ENCODE data around the gene EPHA7. TPM values are rescaled to one million over a fixed set of nuclear protein-coding genes. Genes with fewer than 3 reads are reported as not detected.

The EPHA7 gene
- total RNA-seq, 1 donor from 2014 or later = 55.4 TPM

- no peak for TF ChIP-seq CTCF (IDR thresholded peaks at IDR 0.05)
- Mint-ChIP-seq H3K27ac (ENCODE audit: unreplicated experiment) (no peak overlapping the region), H3K9me3 (ENCODE audit: low read depth) (no peaks in the 10 kb centered on the region), H3K27me3 (ENCODE audit: low read depth) (no peaks in the 10 kb centered on the region), H3K36me3 (ENCODE audit: low read depth) (peaks cover 2% of the 10 kb centered on the region), H3K4me1 (ENCODE audit: low read depth) (peaks cover 6% of the 10 kb centered on the region), H3K4me3 (ENCODE audit: unreplicated experiment) (no peak overlapping the region)
- DNase-seq (ENCODE audit: low spot score) = no peak
Observed at GRCh38 chr6:93272896-93273295, 146.5 kb downstream of the EPHA7 start.

GRCh38 chr6:93272211-93272610, 147.1 kb downstream of the EPHA7 start:
- no peaks in the 10 kb centered on the region for H3K27me3 Mint-ChIP-seq (ENCODE audit: low read depth)
- no peak for DNase-seq (ENCODE audit: low spot score)
- H3K9me3 Mint-ChIP-seq (ENCODE audit: low read depth) = no peaks in the 10 kb centered on the region
- no peak for TF ChIP-seq CTCF (IDR thresholded peaks at IDR 0.05)
- H3K36me3 Mint-ChIP-seq (ENCODE audit: low read depth) = peaks cover 2% of the 10 kb centered on the region
- no peak overlapping the region for H3K27ac Mint-ChIP-seq (ENCODE audit: unreplicated experiment)
- H3K4me3 Mint-ChIP-seq (ENCODE audit: unreplicated experiment) = no peak overlapping the region
- H3K4me1 Mint-ChIP-seq (ENCODE audit: low read depth) = peaks cover 5% of the 10 kb centered on the region

GRCh38 chr6:93266116-93266817, 153.1 kb downstream of the EPHA7 start:
- DNase-seq (ENCODE audit: low spot score) = no peak
- no peaks in the 10 kb centered on the region for H3K27me3 Mint-ChIP-seq (ENCODE audit: low read depth)
- peaks cover 10% of the 10 kb centered on the region for H3K4me1 Mint-ChIP-seq (ENCODE audit: low read depth)
- H3K36me3 Mint-ChIP-seq (ENCODE audit: low read depth) = no peaks in the 10 kb centered on the region
- H3K27ac Mint-ChIP-seq (ENCODE audit: unreplicated experiment) = no peak overlapping the region
- H3K4me3 Mint-ChIP-seq (ENCODE audit: unreplicated experiment) = no peak overlapping the region
- no peaks in the 10 kb centered on the region for H3K9me3 Mint-ChIP-seq (ENCODE audit: low read depth)
- TF ChIP-seq CTCF (IDR thresholded peaks at IDR 0.05) = no peak

- Mint-ChIP-seq H3K27me3 (ENCODE audit: low read depth) (no peaks in the 10 kb centered on the region), H3K36me3 (ENCODE audit: low read depth) (peaks cover 8% of the 10 kb centered on the region), H3K4me1 (ENCODE audit: low read depth) (peaks cover 2% of the 10 kb centered on the region), H3K9me3 (ENCODE audit: low read depth) (no peaks in the 10 kb centered on the region), H3K4me3 (ENCODE audit: unreplicated experiment) (no peak overlapping the region), H3K27ac (ENCODE audit: unreplicated experiment) (peak overlapping the region; percentile 62)
- no peak for TF ChIP-seq CTCF (IDR thresholded peaks at IDR 0.05)
- no peak for DNase-seq (ENCODE audit: low spot score)
Observed at GRCh38 chr6:93260881-93261280, 158.5 kb downstream of the EPHA7 start.

GRCh38 chr6:93259332-93259731, 160.0 kb downstream of the EPHA7 start:
- Mint-ChIP-seq H3K9me3 (ENCODE audit: low read depth) (no peaks in the 10 kb centered on the region), H3K36me3 (ENCODE audit: low read depth) (peaks cover 12% of the 10 kb centered on the region), H3K4me1 (ENCODE audit: low read depth) (no peaks in the 10 kb centered on the region), H3K4me3 (ENCODE audit: unreplicated experiment) (no peak overlapping the region), H3K27ac (ENCODE audit: unreplicated experiment) (no peak overlapping the region), H3K27me3 (ENCODE audit: low read depth) (no peaks in the 10 kb centered on the region)
- no peak for TF ChIP-seq CTCF (IDR thresholded peaks at IDR 0.05)
- no peak for DNase-seq (ENCODE audit: low spot score)
